Glomerular endothelial cell (primary cell): ENCODE results near the gene RPS6KA3. TPM values are rescaled to one million over a fixed set of nuclear protein-coding genes. Genes with fewer than 3 reads are reported as not detected.

Experiments used
- DNase-seq: peaks from one replicate; pipeline ENCODE4 v3.0.0-alpha.2; 2011; ENCODE audit warnings: low read depth, low spot score; ENCODE audit errors: extremely low read depth
- total RNA-seq: library from RNA; depleted of rRNA; stranded (reverse); fragments of >200 nt; gene quantifications from 2 replicates; pipeline ENCODE4 v1.2.3, GENCODE V29; 2015

The RPS6KA3 gene
- total RNA-seq, result 91.6 and 109 TPM in 2 replicates

GRCh38 chrX:20266810-20267606, at the start of gene RPS6KA3:
RPS6KA3 (minus strand) TSS chrX:20266909; CDS start chrX:20266632, 277 bp downstream.
- DNase-seq, result no peak

- DNase-seq, result no peak
These were observed 48.4 kb upstream of the RPS6KA3 start for GRCh38 chrX:20315140-20315539.

- DNase-seq, result no peak
These were observed 47.2 kb upstream of the RPS6KA3 start for GRCh38 chrX:20313899-20314298.

- no peak for DNase-seq
These were observed 45.3 kb upstream of the RPS6KA3 start for GRCh38 chrX:20312018-20312417.

GRCh38 chrX:20311505-20311904, 44.8 kb upstream of the RPS6KA3 start:
- DNase-seq, result no peak

GRCh38 chrX:20309806-20310205, 43.1 kb upstream of the RPS6KA3 start:
- DNase-seq, result no peak

GRCh38 chrX:20306668-20307067, 40.0 kb upstream of the RPS6KA3 start:
- DNase-seq, result no peak

- DNase-seq, result no peak
These were observed 34.1 kb upstream of the RPS6KA3 start for GRCh38 chrX:20300822-20301221.

- no peak for DNase-seq
These were observed 28.2 kb upstream of the RPS6KA3 start for GRCh38 chrX:20294957-20295356.

GRCh38 chrX:20294284-20294683, 27.6 kb upstream of the RPS6KA3 start:
- DNase-seq, result no peak

GRCh38 chrX:20285511-20285910, 18.8 kb upstream of the RPS6KA3 start:
- no peak for DNase-seq

GRCh38 chrX:20284992-20285391, 18.3 kb upstream of the RPS6KA3 start:
- DNase-seq, result no peak

GRCh38 chrX:20284444-20284843, 17.7 kb upstream of the RPS6KA3 start:
- DNase-seq, result no peak

- DNase-seq, result no peak
These were observed 14.2 kb upstream of the RPS6KA3 start for GRCh38 chrX:20280938-20281337.

- no peak for DNase-seq
These were observed 7.4 kb upstream of the RPS6KA3 start for GRCh38 chrX:20274121-20274520.

GRCh38 chrX:20271730-20272129, 5.0 kb upstream of the RPS6KA3 start:
- no peak for DNase-seq

- DNase-seq, result no peak
These were observed 4.5 kb upstream of the RPS6KA3 start for GRCh38 chrX:20271186-20271585.

GRCh38 chrX:20270562-20270890, 3.8 kb upstream of the RPS6KA3 start:
- DNase-seq, result no peak

GRCh38 chrX:20269848-20270561, 3.3 kb upstream of the RPS6KA3 start:
- no peak for DNase-seq

- DNase-seq, result no peak
These were observed 1.4 kb upstream of the RPS6KA3 start for GRCh38 chrX:20267931-20268701.

GRCh38 chrX:20267607-20267930, 860 bp upstream of the RPS6KA3 start:
- no peak for DNase-seq
